ENCODE measurements around the gene RBP5.
A peak's percentile ranks its signal among the peaks of the same experiment; 100 is the strongest.

Gene RBP5

GRCh38 chr12:7101047-7101693 is 27.5 kb downstream of the RBP5 start:
- peak; percentile 13 for DNase-seq (ENCODE audit: low read depth)

- no peak for DNase-seq (ENCODE audit: low read depth)
These were observed 28.4 kb downstream of the RBP5 start for GRCh38 chr12:7100239-7100638.

GRCh38 chr12:7099290-7099996 is 29.2 kb downstream of the RBP5 start:
- no peak for DNase-seq (ENCODE audit: low read depth)

- no peak for DNase-seq (ENCODE audit: low read depth)
These were observed 31.7 kb downstream of the RBP5 start for GRCh38 chr12:7096979-7097378.

GRCh38 chr12:7096006-7096932 is 32.4 kb downstream of the RBP5 start:
- no peak for DNase-seq (ENCODE audit: low read depth)

GRCh38 chr12:7093892-7094291 is 34.8 kb downstream of the RBP5 start:
- peak; percentile 57 for DNase-seq (ENCODE audit: low read depth)

- no peak for DNase-seq (ENCODE audit: low read depth)
These were observed 35.2 kb downstream of the RBP5 start for GRCh38 chr12:7093486-7093885.

GRCh38 chr12:7092986-7093460 is 35.7 kb downstream of the RBP5 start:
- DNase-seq (ENCODE audit: low read depth), result no peak

- DNase-seq (ENCODE audit: low read depth), result peak; percentile 95
These were observed 36.3 kb downstream of the RBP5 start, which contains the start of gene C1R for GRCh38 chr12:7092229-7092985. C1R (minus strand) TSS chr12:7092445; CDS start chr12:7092388, 57 bp downstream.

- DNase-seq (ENCODE audit: low read depth), result peak; percentile 45
These were observed 36.9 kb downstream of the RBP5 start for GRCh38 chr12:7091660-7092228.

- no peak for DNase-seq (ENCODE audit: low read depth)
These were observed 37.5 kb downstream of the RBP5 start for GRCh38 chr12:7091171-7091570.

- peak; percentile 15 for DNase-seq (ENCODE audit: low read depth)
These were observed 38.3 kb downstream of the RBP5 start for GRCh38 chr12:7090222-7090998.

GRCh38 chr12:7089196-7089871 is 39.4 kb downstream of the RBP5 start:
- no peak for DNase-seq (ENCODE audit: low read depth)

GRCh38 chr12:7083125-7083524 is 45.6 kb downstream of the RBP5 start:
- DNase-seq (ENCODE audit: low read depth), result no peak

- DNase-seq (ENCODE audit: low read depth), result no peak
These were observed 47.7 kb downstream of the RBP5 start for GRCh38 chr12:7081037-7081436.

GRCh38 chr12:7079826-7080125 is 48.9 kb downstream of the RBP5 start:
- DNase-seq (ENCODE audit: low read depth), result peak; percentile 81

GRCh38 chr12:7078163-7078562 is 50.5 kb downstream of the RBP5 start:
- DNase-seq (ENCODE audit: low read depth), result no peak

GRCh38 chr12:7076493-7076892 is 52.2 kb downstream of the RBP5 start:
- DNase-seq (ENCODE audit: low read depth), result no peak

- DNase-seq (ENCODE audit: low read depth), result peak; percentile 69
These were observed 52.8 kb downstream of the RBP5 start for GRCh38 chr12:7075939-7076338.

- DNase-seq (ENCODE audit: low read depth), result peak; percentile 22
These were observed 53.2 kb downstream of the RBP5 start for GRCh38 chr12:7075518-7075917.
